ENCODE data around the gene TRAF6. TPM values are rescaled to one million over a fixed set of nuclear protein-coding genes. Genes with fewer than 3 reads are reported as not detected.

TRAF6 gene
- total RNA-seq, 2 donors from 2014 or later = 7.5 to 9.2 TPM

DNA sequence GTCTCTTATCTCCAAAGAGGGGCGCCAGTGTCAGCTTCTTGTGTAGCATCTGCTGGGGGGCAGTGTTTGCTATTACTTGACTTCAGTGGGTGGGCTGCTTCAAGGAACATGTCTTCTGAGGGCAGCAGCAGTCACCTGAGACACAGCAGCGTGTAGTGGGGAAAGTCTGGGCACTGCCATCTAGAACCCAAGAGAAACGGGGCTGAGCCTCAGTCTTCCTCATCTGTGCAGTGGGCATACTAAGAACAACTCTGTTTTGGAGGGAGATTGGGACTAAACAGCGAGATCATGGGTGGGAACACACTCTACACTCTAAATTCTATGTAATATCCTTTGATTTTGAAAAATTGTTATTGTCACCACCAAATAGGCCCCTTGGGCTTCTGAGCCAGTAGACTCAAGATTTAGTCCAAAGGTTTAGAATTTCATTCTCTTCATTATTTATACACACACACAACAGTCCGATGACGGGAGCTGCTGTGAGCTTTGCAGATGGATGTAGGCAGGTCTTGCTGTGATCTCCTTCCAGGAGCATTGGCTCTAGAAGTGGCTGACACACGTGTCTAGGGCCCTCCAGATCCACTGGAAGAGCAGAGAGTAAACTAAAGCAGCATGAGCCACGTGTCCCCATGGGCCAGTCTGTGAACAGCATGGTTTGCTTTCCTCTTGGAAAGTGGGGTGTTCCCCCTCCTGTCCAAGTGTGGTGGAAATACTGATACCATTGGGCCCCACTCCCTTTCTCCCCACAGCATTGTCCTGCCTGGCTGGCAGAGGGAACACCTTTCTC is 51.8 kb downstream of the TRAF6 start:
- intact Hi-C loops (cut with DNase I) = no loop called here
- ATAC-seq (no peak), DNase-seq (no peak)
- H3K4me1 ChIP-seq = no peaks in the 10 kb centered on the region
- no peak overlapping the region for H3K27ac ChIP-seq
- H3K36me3 ChIP-seq (replicated peaks in 1 of 2; ENCODE audit: insufficient read depth in 1 of 2, low read depth in 2 of 2) = no peaks in the 10 kb centered on the region
- WGBS, 2 donors = 65 to 66% methylated on average over 8 of the region's 8 CpGs
- H3K4me3 ChIP-seq = no peak overlapping the region
- no peaks in the 10 kb centered on the region for H3K27me3 ChIP-seq
- TF ChIP-seq, protein P1, sequence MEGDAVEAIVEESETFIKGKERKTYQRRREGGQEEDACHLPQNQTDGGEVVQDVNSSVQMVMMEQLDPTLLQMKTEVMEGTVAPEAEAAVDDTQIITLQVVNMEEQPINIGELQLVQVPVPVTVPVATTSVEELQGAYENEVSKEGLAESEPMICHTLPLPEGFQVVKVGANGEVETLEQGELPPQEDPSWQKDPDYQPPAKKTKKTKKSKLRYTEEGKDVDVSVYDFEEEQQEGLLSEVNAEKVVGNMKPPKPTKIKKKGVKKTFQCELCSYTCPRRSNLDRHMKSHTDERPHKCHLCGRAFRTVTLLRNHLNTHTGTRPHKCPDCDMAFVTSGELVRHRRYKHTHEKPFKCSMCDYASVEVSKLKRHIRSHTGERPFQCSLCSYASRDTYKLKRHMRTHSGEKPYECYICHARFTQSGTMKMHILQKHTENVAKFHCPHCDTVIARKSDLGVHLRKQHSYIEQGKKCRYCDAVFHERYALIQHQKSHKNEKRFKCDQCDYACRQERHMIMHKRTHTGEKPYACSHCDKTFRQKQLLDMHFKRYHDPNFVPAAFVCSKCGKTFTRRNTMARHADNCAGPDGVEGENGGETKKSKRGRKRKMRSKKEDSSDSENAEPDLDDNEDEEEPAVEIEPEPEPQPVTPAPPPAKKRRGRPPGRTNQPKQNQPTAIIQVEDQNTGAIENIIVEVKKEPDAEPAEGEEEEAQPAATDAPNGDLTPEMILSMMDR (IDR thresholded peaks at IDR 0.05) = no peak
- no peak for TF ChIP-seq POLR2A (IDR thresholded peaks at IDR 0.05)
- no peaks in the 10 kb centered on the region for H3K9me3 ChIP-seq

DNA sequence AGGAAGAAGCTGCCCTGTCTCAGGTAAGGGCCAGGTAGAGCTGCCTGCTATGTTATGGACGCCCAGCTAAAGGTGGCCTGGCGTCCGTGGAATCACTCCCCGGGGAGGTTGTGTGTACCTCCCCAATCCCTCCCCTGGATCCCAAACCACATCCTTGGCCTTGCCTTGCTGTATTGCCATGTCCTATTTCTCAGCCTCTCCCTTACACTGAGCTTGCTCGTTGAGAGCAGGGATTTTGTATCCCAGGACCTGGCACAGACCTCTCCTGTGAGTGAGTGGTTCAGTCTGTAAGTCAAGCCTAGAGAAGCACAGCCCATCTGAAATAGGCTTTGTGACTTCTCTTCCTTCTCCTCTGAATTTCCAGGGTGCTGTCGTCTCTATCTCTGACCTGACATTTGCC is 53.9 kb downstream of the TRAF6 start:
- TF ChIP-seq, protein P1 (IDR thresholded peaks at IDR 0.05) = no peak

DNA sequence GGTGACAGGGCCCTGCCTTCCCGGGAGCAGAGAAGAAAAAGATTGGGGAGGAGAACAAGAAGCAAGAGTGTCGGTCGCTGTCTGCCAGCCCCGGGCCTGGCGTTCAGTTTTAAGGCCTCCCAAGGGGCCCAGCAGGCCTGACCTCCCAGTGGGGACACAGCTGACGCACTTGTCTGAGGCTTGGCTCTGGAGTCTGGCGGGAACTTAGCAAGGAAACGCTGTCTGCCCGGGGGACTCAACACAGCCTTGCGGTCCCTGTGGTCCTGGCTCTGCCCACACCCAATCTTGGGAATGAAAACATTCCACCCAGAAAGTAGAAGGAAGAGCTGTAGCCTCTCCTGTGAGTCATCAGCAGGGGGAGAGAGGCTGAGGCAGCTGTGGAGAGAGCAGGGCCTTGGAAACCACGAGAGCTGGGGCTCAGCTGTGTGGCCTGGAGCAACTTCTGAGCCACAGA is 54.4 kb downstream of the TRAF6 start:
- Histone ChIP-seq H3K27ac (peak overlapping the region in 1 of 4 donors; percentile 34), H3K9me3 (no peaks in the 10 kb centered on the region), H3K4me3 (no peak overlapping the region), H3K4me1 (peaks cover 9% of the 10 kb centered on the region), H3K36me3 (replicated peaks in 1 of 2; ENCODE audit: insufficient read depth in 1 of 2, low read depth in 2 of 2) (no peaks in the 10 kb centered on the region), H3K27me3 (no peaks in the 10 kb centered on the region)
- intact Hi-C loops (cut with DNase I) = no loop called here
- WGBS, 2 donors = 78 to 85% methylated on average over 9 to 11 of the region's 11 CpGs
- no peak for TF ChIP-seq POLR2A (IDR thresholded peaks at IDR 0.05)
- TF ChIP-seq, protein P1 (IDR thresholded peaks at IDR 0.05) = no peak
- ATAC-seq (peak; percentile 76), DNase-seq (peak; percentile 27 to 55 (median 38))

More for the DNA sequence above, 53.9 kb downstream of the TRAF6 start:
- no peak overlapping the region for H3K27ac ChIP-seq
- ATAC-seq (peak; percentile 15), DNase-seq (no peak)
- peaks cover 9% of the 10 kb centered on the region for H3K4me1 ChIP-seq
- H3K4me3 ChIP-seq = no peak overlapping the region
- no peaks in the 10 kb centered on the region for H3K36me3 ChIP-seq (replicated peaks in 1 of 2; ENCODE audit: insufficient read depth in 1 of 2, low read depth in 2 of 2)
- H3K9me3 ChIP-seq = no peaks in the 10 kb centered on the region
- 54 to 76% methylated on average over 3 to 6 of the region's 6 CpGs for WGBS, 2 donors
- H3K27me3 ChIP-seq = no peaks in the 10 kb centered on the region
- intact Hi-C loops (cut with DNase I) = no loop called here

DNA sequence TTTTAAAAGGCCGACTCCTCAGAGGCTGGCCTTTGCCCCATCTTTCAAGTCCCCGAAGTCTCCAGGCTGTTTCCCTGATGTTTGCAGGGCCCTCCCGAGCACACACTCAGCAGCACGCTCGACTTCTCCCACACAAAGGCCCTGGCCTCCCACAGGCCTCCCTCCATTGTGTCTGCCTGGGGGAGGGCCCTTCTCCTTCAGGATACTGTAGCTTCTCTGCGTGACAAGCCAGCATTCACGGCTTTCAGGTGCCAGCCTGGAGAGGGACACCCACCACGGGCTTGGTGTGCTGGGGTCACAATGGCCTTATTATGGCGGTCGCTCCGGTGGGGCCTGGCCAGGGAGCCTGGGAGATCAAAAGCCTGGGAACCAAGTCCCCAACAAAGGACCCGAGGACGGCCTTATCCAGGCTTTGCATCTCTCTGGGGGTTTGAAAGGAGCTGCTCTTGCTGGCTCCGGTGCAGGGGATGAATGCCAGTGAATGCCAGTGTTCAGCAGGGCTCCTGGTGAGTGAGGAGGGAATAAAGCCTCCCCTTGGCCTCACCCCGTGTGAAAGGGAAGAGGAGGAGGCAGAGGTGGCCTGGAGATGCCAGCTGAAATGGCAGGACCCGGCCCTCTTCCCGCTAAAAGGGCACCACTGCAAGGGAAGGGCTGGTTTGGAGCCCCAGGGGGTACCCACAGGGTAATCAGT is 55.0 kb downstream of the TRAF6 start:
- ATAC-seq (no peak), DNase-seq (no peak)
- Histone ChIP-seq H3K36me3 (replicated peaks in 1 of 2; ENCODE audit: insufficient read depth in 1 of 2, low read depth in 2 of 2) (no peaks in the 10 kb centered on the region), H3K4me3 (no peak overlapping the region), H3K27me3 (no peaks in the 10 kb centered on the region), H3K4me1 (peaks cover 9% of the 10 kb centered on the region), H3K9me3 (no peaks in the 10 kb centered on the region), H3K27ac (peak overlapping the region in 1 of 4 donors; percentile 34)
- WGBS, 2 donors = 64 to 68% methylated on average over 17 of the region's 17 CpGs
- TF ChIP-seq, protein P1 (IDR thresholded peaks at IDR 0.05) = no peak
- no peak for TF ChIP-seq POLR2A (IDR thresholded peaks at IDR 0.05)
- intact Hi-C loops (cut with DNase I) = no loop called here

Measured in body of pancreas (tissue), 4 donors.